Upper lobe of right lung (tissue), 1 donor: ENCODE results near the gene HOXB13. TPM values are rescaled to one million over a fixed set of nuclear protein-coding genes. Genes with fewer than 3 reads are reported as not detected.

Experiments
- ATAC-seq: fragments of 200-7000 bp; cut with Tn5 transposase; one replicate; pipeline ENCODE4 v1.9.1; 2020; ENCODE audit warnings: mild to moderate bottlenecking, moderate library complexity
- DNase-seq: peaks from one replicate; pipeline ENCODE4 v3.0.0-alpha.2; 2020
- H3K27ac ChIP-seq: fragments of 200-600 bp; one replicate; pipeline ENCODE4 v1.8.0; 2022
- H3K27me3 ChIP-seq: fragments of 200-600 bp; one replicate; pipeline ENCODE4 v1.8.0; 2022; ENCODE audit warnings: mild to moderate bottlenecking
- H3K36me3 ChIP-seq: fragments of 200-600 bp; one replicate; pipeline ENCODE4 v1.8.0; 2022
- H3K4me1 ChIP-seq: fragments of 200-600 bp; one replicate; pipeline ENCODE4 v1.8.0; 2022
- H3K4me3 ChIP-seq: fragments of 200-600 bp; one replicate; pipeline ENCODE4 v1.8.0; 2022; ENCODE audit warnings: mild to moderate bottlenecking
- H3K9me3 ChIP-seq: fragments of 200-600 bp; one replicate; pipeline ENCODE4 v1.8.0; 2022
- intact Hi-C: fragments of 100-400 bp; cut with DNase I; formaldehyde crosslinking; loops from one replicate; pipeline ENCODE4 v1.11.0; 2022
- total RNA-seq: library from RNA; stranded (reverse); fragmentation: NEBNext Ultra II Directional; extraction: Animal tissue kit (Norgen Biotek cat#: 25700); gene quantifications from one replicate; pipeline ENCODE4 v1.2.1, GENCODE V29; 2021
- TF ChIP-seq, protein P1 (sequence below): fragments of 200-600 bp; IDR thresholded peaks from one replicate; pipeline ENCODE4 v1.8.0; 2022; ENCODE audit warnings: antibody characterized with exemption
- donor health status: DM: no; HTN: yes; CAD: no; lungs with severe emphysema.

HOXB13 gene
- total RNA-seq, 1 donor from 2014 or later: not detected

DNA sequence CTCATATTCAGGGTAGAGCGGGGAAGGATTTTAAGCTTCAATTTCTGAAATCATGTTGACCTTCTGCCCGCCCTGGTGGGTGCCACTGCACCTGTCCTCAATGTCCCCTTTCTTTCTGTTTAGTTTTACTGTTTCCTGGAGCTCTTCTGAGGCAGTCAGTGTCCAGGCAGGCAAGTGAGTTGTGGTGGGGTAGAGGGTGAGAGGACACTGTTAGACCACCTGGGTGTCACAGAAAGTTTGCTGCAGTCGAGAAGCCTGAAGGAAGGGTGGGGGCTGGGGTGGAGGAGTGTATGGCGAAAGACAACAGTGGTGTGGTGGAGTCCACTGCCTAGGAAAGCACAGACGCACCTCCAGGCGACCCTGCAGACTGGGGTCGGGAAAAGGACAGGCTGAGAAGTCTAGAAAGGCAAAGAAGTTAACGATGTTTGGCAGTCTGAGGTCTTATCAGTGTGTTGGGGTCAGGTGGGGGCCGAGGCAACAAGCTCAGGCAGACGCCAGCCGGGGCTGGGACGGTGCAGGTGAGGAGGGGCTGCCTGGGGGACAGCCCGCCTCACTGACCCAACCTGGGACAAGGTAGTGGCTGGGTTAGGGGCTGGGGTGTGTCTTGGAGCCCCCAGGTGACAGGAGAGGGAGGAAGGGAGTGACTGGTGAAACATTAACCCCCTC is 23.3 kb upstream of the HOXB13 start:
- TF ChIP-seq, protein P1, sequence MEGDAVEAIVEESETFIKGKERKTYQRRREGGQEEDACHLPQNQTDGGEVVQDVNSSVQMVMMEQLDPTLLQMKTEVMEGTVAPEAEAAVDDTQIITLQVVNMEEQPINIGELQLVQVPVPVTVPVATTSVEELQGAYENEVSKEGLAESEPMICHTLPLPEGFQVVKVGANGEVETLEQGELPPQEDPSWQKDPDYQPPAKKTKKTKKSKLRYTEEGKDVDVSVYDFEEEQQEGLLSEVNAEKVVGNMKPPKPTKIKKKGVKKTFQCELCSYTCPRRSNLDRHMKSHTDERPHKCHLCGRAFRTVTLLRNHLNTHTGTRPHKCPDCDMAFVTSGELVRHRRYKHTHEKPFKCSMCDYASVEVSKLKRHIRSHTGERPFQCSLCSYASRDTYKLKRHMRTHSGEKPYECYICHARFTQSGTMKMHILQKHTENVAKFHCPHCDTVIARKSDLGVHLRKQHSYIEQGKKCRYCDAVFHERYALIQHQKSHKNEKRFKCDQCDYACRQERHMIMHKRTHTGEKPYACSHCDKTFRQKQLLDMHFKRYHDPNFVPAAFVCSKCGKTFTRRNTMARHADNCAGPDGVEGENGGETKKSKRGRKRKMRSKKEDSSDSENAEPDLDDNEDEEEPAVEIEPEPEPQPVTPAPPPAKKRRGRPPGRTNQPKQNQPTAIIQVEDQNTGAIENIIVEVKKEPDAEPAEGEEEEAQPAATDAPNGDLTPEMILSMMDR: no peak
- Histone ChIP-seq H3K9me3 (no peaks in the 10 kb centered on the region), H3K27me3 (peaks cover 100% of the 10 kb centered on the region), H3K4me3 (no peak overlapping the region), H3K4me1 (peaks cover 4% of the 10 kb centered on the region), H3K36me3 (no peaks in the 10 kb centered on the region), H3K27ac (no peak overlapping the region)
- peak; percentile 52 for DNase-seq
- intact Hi-C loops: no loop called here
- no peak for ATAC-seq

DNA sequence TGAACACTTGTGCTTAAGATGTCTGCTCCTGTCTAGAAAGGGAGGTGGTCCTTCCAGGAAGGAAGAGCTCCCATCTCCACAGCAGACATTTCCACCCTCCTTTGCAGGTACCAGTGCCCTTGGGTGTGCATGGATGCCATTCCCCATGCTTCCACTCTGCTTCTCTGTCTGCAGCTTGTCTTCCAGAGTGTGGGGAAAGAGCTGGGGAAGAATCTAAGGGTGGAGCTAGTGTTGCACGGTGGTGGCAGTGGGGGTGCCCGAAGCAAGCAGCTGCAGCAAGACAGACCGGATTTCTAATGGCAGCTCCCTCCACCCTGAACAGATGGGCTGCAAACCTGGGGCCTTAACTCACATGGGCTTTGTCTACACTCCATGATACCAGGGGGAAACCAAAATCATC is 22.6 kb upstream of the HOXB13 start:
- no peak for DNase-seq
- no peak overlapping the region for H3K4me3 ChIP-seq
- no peak overlapping the region for H3K27ac ChIP-seq
- H3K4me1 ChIP-seq: peaks cover 4% of the 10 kb centered on the region
- no peaks in the 10 kb centered on the region for H3K36me3 ChIP-seq
- intact Hi-C loops: no loop called here
- TF ChIP-seq, protein P1: no peak
- H3K27me3 ChIP-seq: peaks cover 99% of the 10 kb centered on the region
- no peak for ATAC-seq
- no peaks in the 10 kb centered on the region for H3K9me3 ChIP-seq

DNA sequence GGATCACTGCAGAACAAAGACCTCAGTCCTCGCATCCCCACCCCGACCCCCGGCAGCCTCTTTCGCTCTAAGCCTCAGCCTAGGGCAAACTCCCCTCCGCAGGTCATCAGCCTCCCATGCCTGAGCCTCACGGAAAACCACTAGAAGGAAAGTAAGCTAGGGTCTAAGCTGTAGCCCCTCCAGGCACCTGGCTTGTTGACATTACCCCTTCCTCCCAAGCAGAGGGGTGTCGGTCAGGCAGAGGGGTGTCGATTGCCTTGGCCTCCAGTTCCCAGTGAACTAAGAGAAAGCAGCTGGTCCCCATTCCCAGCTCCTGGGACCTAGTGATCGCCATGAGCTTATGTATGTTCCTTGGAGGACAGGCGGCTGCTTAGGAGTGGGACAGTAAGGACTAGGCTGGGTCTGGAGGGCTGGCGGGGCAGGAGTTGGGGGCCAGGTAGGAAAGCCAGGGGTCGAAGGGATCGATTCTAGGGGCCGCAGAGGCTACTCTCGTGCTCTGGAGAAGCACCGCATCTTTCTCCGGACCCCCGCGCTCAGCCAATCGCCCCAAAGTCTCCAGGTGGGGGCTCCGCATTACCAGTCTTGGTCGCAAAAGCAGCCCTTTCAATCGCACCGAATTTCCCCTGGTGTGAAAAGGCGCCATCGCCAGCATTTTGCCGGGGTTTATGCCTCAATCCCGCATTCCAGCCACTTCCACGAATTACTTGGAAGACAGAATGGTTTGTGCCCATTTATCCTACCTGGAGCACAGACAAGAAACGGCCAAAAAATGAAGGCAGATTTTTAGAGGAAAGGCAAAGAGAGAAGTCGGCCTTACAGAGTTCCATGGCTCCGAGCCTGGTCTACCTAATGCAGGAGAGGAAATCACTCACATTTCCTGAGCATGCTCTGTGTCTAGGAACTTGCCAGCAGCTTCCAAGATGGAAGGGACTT is 21.3 kb upstream of the HOXB13 start:
- TF ChIP-seq, protein P1: no peak
- intact Hi-C loops: no loop called here
- no peaks in the 10 kb centered on the region for H3K36me3 ChIP-seq
- DNase-seq (no peak), ATAC-seq (no peak)
- no peak overlapping the region for H3K27ac ChIP-seq
- H3K27me3 ChIP-seq: peaks cover 98% of the 10 kb centered on the region
- no peak overlapping the region for H3K4me3 ChIP-seq
- H3K9me3 ChIP-seq: no peaks in the 10 kb centered on the region
- peaks cover 3% of the 10 kb centered on the region for H3K4me1 ChIP-seq

DNA sequence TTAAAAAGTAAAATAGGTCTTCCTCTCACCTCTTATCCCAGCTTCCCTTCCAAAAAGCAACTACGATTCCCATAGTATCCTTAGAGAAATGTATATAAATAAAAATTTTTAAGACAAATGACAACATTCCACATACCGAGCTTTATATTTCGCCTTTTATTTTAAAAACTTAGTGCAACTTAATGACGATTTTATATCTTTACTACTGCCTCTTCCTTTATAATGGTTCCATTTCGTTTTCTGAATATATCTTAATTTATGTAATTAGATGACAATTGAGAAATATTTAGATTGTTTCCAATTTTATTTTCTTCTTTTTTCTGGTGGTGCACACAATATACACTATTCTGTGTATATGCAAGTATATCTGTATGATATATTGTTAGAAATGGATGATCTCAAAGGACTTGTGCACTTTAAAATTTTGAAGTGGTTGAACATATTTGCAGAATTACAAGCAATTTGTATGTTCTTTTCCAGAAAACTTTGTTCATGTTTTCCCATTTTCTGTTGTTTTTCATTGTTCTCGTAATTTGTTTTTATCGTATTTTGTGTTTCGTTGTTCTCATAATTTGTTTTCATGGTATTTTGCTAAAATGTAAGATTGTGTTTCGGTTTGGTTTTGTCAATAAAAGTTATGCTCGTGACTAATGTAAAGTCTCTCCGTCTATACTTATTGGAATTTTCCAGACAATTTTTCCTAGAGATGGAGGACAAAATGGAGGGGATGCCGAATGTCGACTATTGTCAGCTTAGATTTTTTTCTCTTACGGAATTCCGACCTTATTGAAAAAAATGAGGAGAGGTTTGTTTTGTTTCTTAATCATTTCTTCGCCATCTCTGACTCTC is 20.4 kb upstream of the HOXB13 start:
- no peaks in the 10 kb centered on the region for H3K4me1 ChIP-seq
- TF ChIP-seq, protein P1: no peak
- no peaks in the 10 kb centered on the region for H3K36me3 ChIP-seq
- H3K9me3 ChIP-seq: no peaks in the 10 kb centered on the region
- intact Hi-C loops: no loop called here
- peaks cover 98% of the 10 kb centered on the region for H3K27me3 ChIP-seq
- DNase-seq (no peak), ATAC-seq (no peak)
- H3K27ac ChIP-seq: no peak overlapping the region
- no peak overlapping the region for H3K4me3 ChIP-seq
